ENCODE measurements around the gene POLR2M.

The POLR2M gene

DNA sequence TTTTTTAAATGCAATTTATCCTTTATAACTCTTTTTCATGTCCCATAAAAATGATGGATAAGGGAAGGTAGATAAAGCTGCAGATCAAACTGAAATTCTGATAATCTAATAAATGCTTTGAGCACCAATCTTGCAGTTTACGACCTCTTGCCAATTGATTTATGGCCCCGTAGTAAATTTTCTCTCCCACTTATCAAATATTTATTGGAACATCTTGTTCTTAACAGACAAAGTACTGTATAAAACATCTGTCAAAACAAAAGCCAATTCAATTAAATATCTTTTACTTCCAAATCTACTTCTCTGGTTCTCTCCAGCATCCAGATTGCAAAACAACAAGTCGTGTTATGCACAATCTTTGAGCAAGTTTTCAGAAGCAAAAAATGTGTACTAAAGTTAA is 34.6 kb downstream of the POLR2M start:
- DNase-seq: no peak

- DNase-seq: no peak
These were observed 36.9 kb downstream of the POLR2M start for GRCh38 chr15:57743424-57743823.

DNA sequence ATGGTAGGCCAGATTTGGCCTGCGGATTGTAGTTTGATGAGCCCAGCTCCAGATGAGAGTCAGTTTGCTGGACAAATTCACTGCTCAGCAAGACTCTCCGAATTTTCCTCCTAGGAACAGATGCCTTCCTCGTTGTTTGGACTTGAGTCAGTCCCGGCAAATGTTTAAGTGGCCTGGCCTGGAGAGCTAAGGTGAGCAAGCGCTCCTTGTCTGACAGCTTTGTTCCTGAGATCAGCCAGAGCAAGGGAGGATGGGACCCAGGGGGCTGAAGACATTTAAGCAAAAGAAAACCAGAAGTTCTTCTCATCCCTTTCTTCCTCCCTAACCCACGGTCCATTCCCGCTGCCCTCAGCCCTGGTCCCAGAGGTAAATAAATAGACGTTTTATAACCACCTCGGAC is 40.3 kb downstream of the POLR2M start:
- DNase-seq: no peak

- no peak for DNase-seq
These were observed 40.8 kb downstream of the POLR2M start for GRCh38 chr15:57747206-57747896.

GRCh38 chr15:57751177-57751800 is 44.8 kb downstream of the POLR2M start:
- no peak for DNase-seq

DNA sequence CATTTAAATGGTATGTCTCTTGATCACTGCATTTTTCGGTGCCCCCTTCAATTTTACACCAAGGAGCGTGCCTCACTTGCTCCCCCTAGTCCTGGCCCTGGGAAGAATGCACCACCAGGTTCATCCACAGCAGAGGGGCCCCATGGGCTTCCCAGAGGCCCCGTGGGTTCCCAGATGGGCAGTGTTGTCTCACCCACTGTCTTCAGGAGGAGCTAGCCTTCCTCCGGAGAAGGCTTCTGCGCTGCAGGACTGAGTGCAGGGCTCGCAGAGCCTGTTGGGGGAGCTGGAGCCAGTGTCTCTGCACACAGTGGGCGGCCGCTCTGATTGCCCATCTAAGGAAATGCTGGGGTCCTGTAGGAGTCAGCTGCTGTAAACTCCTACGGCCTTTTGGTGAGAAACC is 45.9 kb downstream of the POLR2M start:
- no peak for DNase-seq

- DNase-seq: no peak
These were observed 46.3 kb downstream of the POLR2M start for GRCh38 chr15:57752840-57753239.

DNA sequence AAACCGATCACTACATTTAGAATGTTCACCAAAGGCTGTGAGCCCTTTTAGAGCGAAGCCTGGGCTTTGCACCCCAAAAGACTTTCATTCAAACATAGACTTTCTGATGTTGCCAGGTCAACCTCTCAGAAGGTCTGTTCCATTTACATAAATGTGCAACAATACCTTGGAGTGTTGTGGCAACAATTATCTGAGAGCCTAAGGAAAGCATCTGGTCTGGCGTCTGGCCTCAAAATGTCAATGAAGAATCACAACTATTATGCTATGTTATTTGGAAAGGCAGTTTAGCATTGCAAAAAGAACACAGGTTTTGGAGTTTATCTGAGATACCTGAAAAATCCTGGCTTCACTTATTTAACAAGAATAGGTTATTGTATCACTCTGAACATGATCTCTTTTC is 50.0 kb downstream of the POLR2M start:
- no peak for DNase-seq

- no peak for DNase-seq
These were observed 52.0 kb downstream of the POLR2M start for GRCh38 chr15:57758560-57758959.

DNA sequence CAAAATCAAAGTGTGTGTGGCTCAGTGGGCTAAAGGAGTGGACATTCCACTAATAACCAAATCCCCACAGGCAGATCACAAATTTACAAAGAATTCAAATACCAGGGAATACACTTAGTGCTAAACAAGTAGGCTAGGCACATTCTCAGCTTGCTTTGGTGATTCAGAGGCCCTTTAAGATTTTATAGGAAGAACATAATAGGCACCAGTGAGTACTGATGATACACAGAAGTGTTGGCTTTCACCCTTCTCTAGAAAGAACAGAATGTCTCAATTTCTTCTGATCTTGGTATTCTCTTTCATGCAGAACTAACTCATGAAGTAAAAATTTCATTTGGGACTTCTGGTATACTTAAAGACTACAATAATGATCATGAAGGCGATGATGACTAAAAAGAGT is 55.0 kb downstream of the POLR2M start:
- DNase-seq: no peak

DNA sequence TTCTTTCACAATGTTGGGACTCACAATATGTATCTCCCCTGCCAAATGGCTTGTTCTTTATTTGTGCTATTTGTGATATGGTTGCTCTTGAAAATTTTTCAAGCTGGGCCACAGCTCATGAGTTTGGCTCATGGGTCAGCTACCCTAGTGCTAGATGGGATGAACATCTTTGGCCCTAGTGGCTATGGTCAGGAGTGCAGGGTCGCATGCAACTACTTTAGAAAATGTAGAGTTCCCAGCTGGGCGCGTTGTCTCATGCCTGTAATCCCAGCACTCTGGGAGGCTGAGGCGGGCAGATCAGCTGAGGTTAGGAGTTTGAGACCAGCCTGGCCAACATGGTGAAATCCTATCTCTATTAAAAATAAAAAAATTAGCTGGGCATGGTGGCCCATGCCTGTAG is 55.8 kb downstream of the POLR2M start:
- DNase-seq: no peak

GRCh38 chr15:57763176-57763964 is 56.9 kb downstream of the POLR2M start:
- no peak for DNase-seq

All from activated CD8-positive, alpha-beta memory T cell treated with anti-CD3 and anti-CD28 coated beads for 24 hours (primary cell).